GM12878 (cell line): ENCODE measurements around the gene FSD1L. TPM values are rescaled to one million over a fixed set of nuclear protein-coding genes. Genes with fewer than 3 reads are reported as not detected.

Experiments
- DPF2 ChIP-seq: fragments of 450-650 bp; IDR thresholded peaks from 2 replicates; pipeline ENCODE4 v1.6.1; 2017; ENCODE audit warnings: mild to moderate bottlenecking
- HSF1 ChIP-seq: fragments of 150-350 bp; IDR thresholded peaks from 2 replicates; pipeline ENCODE4 v1.6.1; 2014; ENCODE audit warnings: mild to moderate bottlenecking, low read depth, low read length
- IKZF1 ChIP-seq: fragments of 450-650 bp; conservative IDR thresholded peaks from 2 replicates; pipeline ENCODE4 v1.6.1; 2017; ENCODE audit warnings: antibody characterized with exemption, mild to moderate bottlenecking
- MAX ChIP-seq: IDR thresholded peaks from 2 replicates; pipeline ENCODE4 v1.6.1; 2012; ENCODE audit warnings: low read depth, low read length, improper control_type of control experiment
- NR2F1 ChIP-seq: fragments of 450-650 bp; conservative IDR thresholded peaks from 2 replicates; pipeline ENCODE4 v1.6.1; 2017; ENCODE audit warnings: mild to moderate bottlenecking
- RB1 ChIP-seq: fragments of 450-650 bp; formaldehyde crosslinking; IDR thresholded peaks from 2 replicates; pipeline ENCODE4 v1.6.1; 2017; ENCODE audit warnings: mild to moderate bottlenecking, borderline replicate concordance
- RFX5 ChIP-seq: IDR thresholded peaks from 2 replicates; pipeline ENCODE4 v1.6.1; 2011; ENCODE audit warnings: low read depth, low read length, improper control_type of control experiment
- RUNX3 ChIP-seq: IDR thresholded peaks from 2 replicates; pipeline ENCODE4 v1.6.1; 2012; ENCODE audit warnings: low read length, inconsistent platforms
- SKIL ChIP-seq: fragments of 450-650 bp; IDR thresholded peaks from 2 replicates; pipeline ENCODE4 v1.6.1; 2017; ENCODE audit warnings: mild to moderate bottlenecking, low read depth, inconsistent platforms; ENCODE audit not compliant: poor library complexity, severe bottlenecking
- ZBTB40 ChIP-seq: fragments of 450-650 bp; IDR thresholded peaks from 2 replicates; pipeline ENCODE4 v1.6.1; 2016; ENCODE audit warnings: mild to moderate bottlenecking, moderate library complexity, borderline replicate concordance
- ZNF274 ChIP-seq: IDR thresholded peaks from one replicate; pipeline ENCODE4 v1.8.0; 2011; ENCODE audit not compliant: insufficient read length, insufficient read depth
- ZZZ3 ChIP-seq: IDR thresholded peaks from 2 replicates; pipeline ENCODE4 v1.6.1; 2011; ENCODE audit warnings: low read depth; ENCODE audit not compliant: control insufficient read depth, insufficient read length
- polyA plus RNA-seq, 11 experiments: library from polyadenylated mRNA; depleted of rRNA in 4 of 11; unstranded in 6 of 11; stranded (reverse) in 5 of 11; fragments of >200 nt; fragmentation: Nextera tagmentation in 4 of 11; fragmentation: Illumina TruSeq in 1 of 11; extraction: Ambion mirVana in 4 of 11; extraction: Trizol in 1 of 11; gene quantifications; 1 replicate in 1 of 11; 2 replicates in 10 of 11; pipeline versions ENCODE4 v1.2.1 to v1.2.3, GENCODE V29; 2011 to 2016; ENCODE audit warnings: inconsistent platforms in 2 of 11, missing spikeins in 2 of 11, low read depth in 1 of 11
- total RNA-seq, 4 experiments: library from RNA; depleted of rRNA in 3 of 4; stranded (reverse); fragments of >200 nt in 3 of 4; fragmentation: Illumina TruSeq in 1 of 4; extraction: Trizol in 1 of 4; gene quantifications; 2 replicates each; pipeline versions ENCODE4 v1.2.1 to v1.2.3, GENCODE V29; 2013 to 2021
- TF ChIP-seq, protein P1 (sequence below): fragments of 450-650 bp; conservative IDR thresholded peaks from 2 replicates; pipeline ENCODE4 v1.6.1; 2017; ENCODE audit warnings: mild to moderate bottlenecking, moderate library complexity

Gene FSD1L
- total and polyA plus RNA-seq, 10 of the 15 experiments (the other 5 are each of a cell fraction or from before 2014, with no cell fraction given): 11.9 to 52.4 (median 17.0) TPM

DNA sequence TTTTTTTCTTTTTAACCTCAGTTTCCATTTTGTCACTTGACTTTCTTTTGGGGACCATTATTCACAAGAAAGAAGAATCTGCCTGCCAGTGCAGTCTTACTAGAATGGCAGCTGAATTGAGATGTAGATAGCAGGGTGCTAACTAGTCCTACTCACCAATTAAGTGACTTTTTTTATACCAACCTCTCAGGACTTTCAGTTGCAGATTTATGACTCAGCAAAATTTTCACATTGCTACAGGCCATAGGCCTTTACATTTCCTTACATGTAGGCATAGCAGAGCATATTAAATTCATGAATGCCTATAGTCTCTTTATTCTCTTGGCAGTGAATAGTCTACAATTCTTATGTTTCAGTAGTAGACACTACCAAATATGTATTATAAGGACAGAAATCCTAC is 56.0 kb downstream of the FSD1L start (continued):
- TF ChIP-seq MAX: no peak
- TF ChIP-seq SKIL: peak; percentile 26
- no peak for TF ChIP-seq RB1
- peak; percentile 15; the same call in 1 of the 2 replicates for TF ChIP-seq ZBTB40
- no peak for TF ChIP-seq NR2F1
- TF ChIP-seq DPF2: peak; percentile 16; the same call in 1 of the 2 replicates
- TF ChIP-seq RUNX3: peak; percentile 4; the same call in 1 of the 2 replicates
- no peak for TF ChIP-seq RFX5
- TF ChIP-seq ZNF274: no peak
- TF ChIP-seq, protein P1, sequence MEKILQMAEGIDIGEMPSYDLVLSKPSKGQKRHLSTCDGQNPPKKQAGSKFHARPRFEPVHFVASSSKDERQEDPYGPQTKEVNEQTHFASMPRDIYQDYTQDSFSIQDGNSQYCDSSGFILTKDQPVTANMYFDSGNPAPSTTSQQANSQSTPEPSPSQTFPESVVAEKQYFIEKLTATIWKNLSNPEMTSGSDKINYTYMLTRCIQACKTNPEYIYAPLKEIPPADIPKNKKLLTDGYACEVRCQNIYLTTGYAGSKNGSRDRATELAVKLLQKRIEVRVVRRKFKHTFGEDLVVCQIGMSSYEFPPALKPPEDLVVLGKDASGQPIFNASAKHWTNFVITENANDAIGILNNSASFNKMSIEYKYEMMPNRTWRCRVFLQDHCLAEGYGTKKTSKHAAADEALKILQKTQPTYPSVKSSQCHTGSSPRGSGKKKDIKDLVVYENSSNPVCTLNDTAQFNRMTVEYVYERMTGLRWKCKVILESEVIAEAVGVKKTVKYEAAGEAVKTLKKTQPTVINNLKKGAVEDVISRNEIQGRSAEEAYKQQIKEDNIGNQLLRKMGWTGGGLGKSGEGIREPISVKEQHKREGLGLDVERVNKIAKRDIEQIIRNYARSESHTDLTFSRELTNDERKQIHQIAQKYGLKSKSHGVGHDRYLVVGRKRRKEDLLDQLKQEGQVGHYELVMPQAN: no peak
- TF ChIP-seq IKZF1: peak; percentile 15; the same call in 1 of the 2 replicates
- no peak for TF ChIP-seq ZZZ3
- TF ChIP-seq HSF1: no peak
